Measurements from ENCODE around the gene DMD.

DMD gene

GRCh38 chrX:31931225-31931624 is 1280.1 kb downstream of the DMD start:
- no peak for TF ChIP-seq CTCF (IDR thresholded peaks at IDR 0.05; ENCODE audit: control extremely low read depth, extremely low read depth, low read depth, missing control alignments)
- ChIA-PET POLR2A (no interaction called here), CTCF (no interaction called here)
- no peak for DNase-seq (ENCODE audit: extremely low spot score)

- TF ChIP-seq CTCF (IDR thresholded peaks at IDR 0.05; ENCODE audit: control extremely low read depth, extremely low read depth, low read depth, missing control alignments) = no peak
- DNase-seq (ENCODE audit: extremely low spot score) = no peak
- CTCF ChIA-PET = no interaction called here
- POLR2A ChIA-PET = no interaction called here
Observed at GRCh38 chrX:31929366-31929765, 1282.0 kb downstream of the DMD start.

GRCh38 chrX:31921236-31921635 is 1290.1 kb downstream of the DMD start:
- no peak for TF ChIP-seq CTCF (IDR thresholded peaks at IDR 0.05; ENCODE audit: control extremely low read depth, extremely low read depth, low read depth, missing control alignments)
- ChIA-PET CTCF (no interaction called here), POLR2A (no interaction called here)
- DNase-seq (ENCODE audit: extremely low spot score) = no peak

GRCh38 chrX:31909850-31910572 is 1301.3 kb downstream of the DMD start:
- POLR2A ChIA-PET = no interaction called here
- CTCF ChIA-PET = no interaction called here
- TF ChIP-seq CTCF (IDR thresholded peaks at IDR 0.05; ENCODE audit: control extremely low read depth, extremely low read depth, low read depth, missing control alignments) = no peak
- DNase-seq (ENCODE audit: extremely low spot score) = no peak

GRCh38 chrX:31894152-31894551 is 1317.2 kb downstream of the DMD start:
- POLR2A ChIA-PET = no interaction called here
- CTCF ChIA-PET = no interaction called here
- no peak for DNase-seq (ENCODE audit: extremely low spot score)
- no peak for TF ChIP-seq CTCF (IDR thresholded peaks at IDR 0.05; ENCODE audit: control extremely low read depth, extremely low read depth, low read depth, missing control alignments)

GRCh38 chrX:31893525-31893924 is 1317.8 kb downstream of the DMD start:
- TF ChIP-seq CTCF (IDR thresholded peaks at IDR 0.05; ENCODE audit: control extremely low read depth, extremely low read depth, low read depth, missing control alignments) = no peak
- ChIA-PET CTCF (no interaction called here), POLR2A (no interaction called here)
- DNase-seq (ENCODE audit: extremely low spot score) = no peak

- TF ChIP-seq CTCF (IDR thresholded peaks at IDR 0.05; ENCODE audit: control extremely low read depth, extremely low read depth, low read depth, missing control alignments) = no peak
- POLR2A ChIA-PET = no interaction called here
- DNase-seq (ENCODE audit: extremely low spot score) = no peak
- CTCF ChIA-PET = no interaction called here
Observed at GRCh38 chrX:31889088-31889487, 1322.3 kb downstream of the DMD start.

Data from GM10248 (cell line).